GM12873 (cell line): ENCODE data around the gene EME2.
A peak's percentile ranks its signal among the peaks of the same experiment; 100 is the strongest.

Experiments
- CTCF ChIP-seq: IDR thresholded peaks from 2 replicates; pipeline ENCODE4 v1.5.1; 2012; ENCODE audit warnings: low read depth, mild to moderate bottlenecking, moderate library complexity, low read length, control low read depth; ENCODE audit not compliant: insufficient read depth; ENCODE audit errors: missing control alignments

The EME2 gene

GRCh38 chr16:1772362-1772907, at the start of gene EME2:
Gene EME2, plus strand, starts transcription at chr16:1772810. Its CDS starts 418 bp downstream, at chr16:1773228.
- no peak for TF ChIP-seq CTCF

- peak; percentile 69 for TF ChIP-seq CTCF
Observed at GRCh38 chr16:1723450-1724147, 49.0 kb upstream of the EME2 start.

- TF ChIP-seq CTCF = no peak
Observed at GRCh38 chr16:1724491-1724890, 48.1 kb upstream of the EME2 start.

GRCh38 chr16:1726661-1727502, 45.7 kb upstream of the EME2 start:
- no peak for TF ChIP-seq CTCF

- no peak for TF ChIP-seq CTCF
Observed at GRCh38 chr16:1727651-1728624, 44.7 kb upstream of the EME2 start.

- TF ChIP-seq CTCF = no peak
Observed at GRCh38 chr16:1729026-1729425, 43.6 kb upstream of the EME2 start.
